Lower lobe of right lung (tissue), 2 donors: ENCODE results near the gene IL1RAPL1. TPM values are rescaled to one million over a fixed set of nuclear protein-coding genes. Genes with fewer than 3 reads are reported as not detected.

ENCODE experiments used
- ATAC-seq, 2 donors: fragments of 200-7000 bp; cut with Tn5 transposase; one replicate each; pipeline ENCODE4 v1.9.1; 2020 to 2022; ENCODE audit warnings: mild to moderate bottlenecking in 2 of 2, moderate library complexity in 2 of 2
- DNase-seq: peaks from one replicate; pipeline ENCODE4 v3.0.0-alpha.2; 2020
- H3K27ac ChIP-seq: fragments of 200-600 bp; one replicate; pipeline ENCODE4 v1.8.0; 2022
- H3K27me3 ChIP-seq: fragments of 200-600 bp; one replicate; pipeline ENCODE4 v1.8.0; 2022; ENCODE audit warnings: low read depth
- H3K36me3 ChIP-seq: fragments of 200-600 bp; one replicate; pipeline ENCODE4 v1.8.0; 2022; ENCODE audit warnings: mild to moderate bottlenecking
- H3K4me1 ChIP-seq: fragments of 200-600 bp; one replicate; pipeline ENCODE4 v1.8.0; 2022
- H3K4me3 ChIP-seq: fragments of 200-600 bp; one replicate; pipeline ENCODE4 v1.8.0; 2022; ENCODE audit warnings: mild to moderate bottlenecking
- H3K9me3 ChIP-seq: fragments of 200-600 bp; one replicate; pipeline ENCODE4 v1.8.0; 2022
- intact Hi-C: fragments of 100-400 bp; cut with DNase I; formaldehyde crosslinking; loops from one replicate; pipeline ENCODE4 v1.11.0; 2022
- total RNA-seq: library from RNA; stranded (reverse); fragmentation: NEBNext Ultra II Directional; extraction: Animal tissue kit (Norgen Biotek cat#: 25700); gene quantifications from one replicate; pipeline ENCODE4 v1.2.1, GENCODE V29; 2021
- TF ChIP-seq, protein P1 (sequence below): fragments of 200-600 bp; IDR thresholded peaks from one replicate; pipeline ENCODE4 v1.8.0; 2022; ENCODE audit warnings: antibody characterized with exemption, mild to moderate bottlenecking
- donor health status: DM: no; HTN: yes; CAD: no; lungs with severe emphysema.

Gene IL1RAPL1
- total RNA-seq, 1 donor from 2014 or later = not detected

DNA sequence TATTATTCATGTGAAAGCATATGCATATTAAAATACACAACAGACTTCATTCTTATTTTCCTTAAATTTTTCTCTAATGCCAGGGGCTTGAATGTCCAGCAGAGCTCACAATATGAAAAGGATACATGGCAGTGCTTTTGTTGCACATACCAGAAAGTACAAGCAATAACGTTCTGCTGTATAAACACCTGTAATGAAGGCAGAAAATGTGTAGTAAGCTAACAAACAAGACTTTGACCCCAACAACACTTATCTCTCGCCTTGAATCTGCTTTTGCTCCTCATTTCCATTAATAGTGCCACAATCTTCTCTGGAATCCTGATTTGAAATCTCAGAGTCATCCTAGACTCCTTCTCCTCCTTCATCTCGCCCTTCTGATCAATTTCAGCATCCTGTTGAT, 687.3 kb downstream of the IL1RAPL1 start:
- TF ChIP-seq, protein P1, sequence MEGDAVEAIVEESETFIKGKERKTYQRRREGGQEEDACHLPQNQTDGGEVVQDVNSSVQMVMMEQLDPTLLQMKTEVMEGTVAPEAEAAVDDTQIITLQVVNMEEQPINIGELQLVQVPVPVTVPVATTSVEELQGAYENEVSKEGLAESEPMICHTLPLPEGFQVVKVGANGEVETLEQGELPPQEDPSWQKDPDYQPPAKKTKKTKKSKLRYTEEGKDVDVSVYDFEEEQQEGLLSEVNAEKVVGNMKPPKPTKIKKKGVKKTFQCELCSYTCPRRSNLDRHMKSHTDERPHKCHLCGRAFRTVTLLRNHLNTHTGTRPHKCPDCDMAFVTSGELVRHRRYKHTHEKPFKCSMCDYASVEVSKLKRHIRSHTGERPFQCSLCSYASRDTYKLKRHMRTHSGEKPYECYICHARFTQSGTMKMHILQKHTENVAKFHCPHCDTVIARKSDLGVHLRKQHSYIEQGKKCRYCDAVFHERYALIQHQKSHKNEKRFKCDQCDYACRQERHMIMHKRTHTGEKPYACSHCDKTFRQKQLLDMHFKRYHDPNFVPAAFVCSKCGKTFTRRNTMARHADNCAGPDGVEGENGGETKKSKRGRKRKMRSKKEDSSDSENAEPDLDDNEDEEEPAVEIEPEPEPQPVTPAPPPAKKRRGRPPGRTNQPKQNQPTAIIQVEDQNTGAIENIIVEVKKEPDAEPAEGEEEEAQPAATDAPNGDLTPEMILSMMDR = no peak
- intact Hi-C loops = no loop called here
- no peak overlapping the region for H3K27ac ChIP-seq

DNA sequence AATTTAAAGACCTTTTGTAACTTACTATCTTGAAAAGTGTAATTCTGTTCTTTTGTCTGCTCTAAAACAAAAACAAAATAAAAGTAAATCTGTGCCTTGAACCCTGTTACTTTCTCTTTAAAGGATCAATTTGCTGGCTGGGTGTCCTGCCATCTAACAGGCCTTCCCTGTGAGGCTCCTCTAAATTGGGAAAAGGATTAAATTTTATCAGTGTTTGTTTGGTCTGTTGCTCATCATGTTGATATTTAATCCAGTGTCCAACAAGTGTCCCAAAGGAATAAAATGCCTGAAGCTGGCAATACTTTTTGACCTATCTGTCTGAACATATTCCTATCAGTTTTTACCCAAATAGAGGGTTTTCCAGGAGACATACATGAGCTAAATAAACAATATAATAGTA, 688.7 kb downstream of the IL1RAPL1 start:
- DNase-seq (no peak), ATAC-seq (no peak)
- H3K4me3 ChIP-seq = no peak overlapping the region
- TF ChIP-seq, protein P1 = no peak
- no peaks in the 10 kb centered on the region for H3K9me3 ChIP-seq
- no peaks in the 10 kb centered on the region for H3K36me3 ChIP-seq
- intact Hi-C loops = no loop called here
- H3K27me3 ChIP-seq = no peaks in the 10 kb centered on the region
- H3K27ac ChIP-seq = no peak overlapping the region
- no peaks in the 10 kb centered on the region for H3K4me1 ChIP-seq

More for the DNA sequence above, 687.3 kb downstream of the IL1RAPL1 start:
- Histone ChIP-seq H3K36me3 (no peaks in the 10 kb centered on the region), H3K4me3 (no peak overlapping the region), H3K4me1 (no peaks in the 10 kb centered on the region), H3K9me3 (no peaks in the 10 kb centered on the region), H3K27me3 (no peaks in the 10 kb centered on the region)
- DNase-seq = no peak
- ATAC-seq = no peak

DNA sequence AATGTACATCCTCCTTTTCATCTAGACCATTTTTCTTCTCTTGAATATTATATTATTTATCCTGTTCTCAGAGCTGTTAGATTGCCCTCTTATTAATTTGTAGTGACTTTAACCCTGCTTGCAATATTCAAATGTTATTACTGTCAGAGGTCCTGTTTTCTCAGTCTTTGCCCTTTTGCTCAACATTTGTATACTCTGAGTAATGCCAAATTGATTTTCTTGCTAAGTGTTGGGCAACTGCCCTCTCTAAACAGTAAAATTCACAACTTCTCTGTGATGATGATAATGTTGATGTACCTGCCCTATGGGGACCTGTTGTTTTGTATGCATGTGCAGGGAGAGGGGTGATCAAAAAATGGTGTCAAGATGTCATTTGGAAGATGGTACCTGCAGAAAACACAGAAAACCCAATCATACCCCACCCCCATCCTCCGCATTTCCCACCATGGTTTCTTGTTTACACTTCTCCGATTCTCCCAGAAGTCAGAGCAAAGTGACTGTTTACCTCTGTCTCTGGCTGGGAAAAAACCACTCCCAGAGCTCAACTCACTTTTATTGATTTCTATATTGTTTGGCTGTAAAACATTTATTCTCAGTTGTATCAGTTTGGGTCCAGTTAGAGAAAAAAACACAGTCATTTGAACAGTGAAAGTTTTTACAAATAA, 694.0 kb downstream of the IL1RAPL1 start:
- no peaks in the 10 kb centered on the region for H3K36me3 ChIP-seq
- no peak for ATAC-seq
- intact Hi-C loops = no loop called here
- H3K27ac ChIP-seq = no peak overlapping the region
- TF ChIP-seq, protein P1 = no peak
- H3K4me3 ChIP-seq = no peak overlapping the region
- DNase-seq = no peak
- H3K4me1 ChIP-seq = no peaks in the 10 kb centered on the region
- H3K27me3 ChIP-seq = no peaks in the 10 kb centered on the region
- no peaks in the 10 kb centered on the region for H3K9me3 ChIP-seq

DNA sequence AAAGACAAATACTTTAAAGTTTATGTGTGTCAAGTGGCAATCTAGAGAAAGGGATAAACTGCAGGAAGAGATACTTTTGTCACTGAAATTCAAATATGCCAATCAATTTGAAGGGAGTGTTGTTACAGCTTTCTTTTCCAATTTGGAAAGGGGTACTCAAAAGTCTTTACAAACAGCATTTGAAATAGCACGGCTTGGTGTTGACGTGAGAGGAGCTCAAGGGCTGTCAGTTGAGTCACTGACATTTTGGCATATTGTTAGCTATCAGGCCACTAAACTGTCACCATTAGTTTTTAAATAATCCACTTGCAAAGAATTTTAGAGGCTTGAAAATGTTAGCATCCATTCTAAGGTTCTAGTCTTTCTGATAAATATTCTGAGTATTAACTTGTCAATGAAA, 698.4 kb downstream of the IL1RAPL1 start:
- no peak for DNase-seq
- H3K9me3 ChIP-seq = no peaks in the 10 kb centered on the region
- no peak overlapping the region for H3K27ac ChIP-seq
- TF ChIP-seq, protein P1 = no peak
- H3K27me3 ChIP-seq = no peaks in the 10 kb centered on the region
- intact Hi-C loops = no loop called here
- no peak overlapping the region for H3K4me3 ChIP-seq
- no peaks in the 10 kb centered on the region for H3K36me3 ChIP-seq
- H3K4me1 ChIP-seq = no peaks in the 10 kb centered on the region
- ATAC-seq = no peak

DNA sequence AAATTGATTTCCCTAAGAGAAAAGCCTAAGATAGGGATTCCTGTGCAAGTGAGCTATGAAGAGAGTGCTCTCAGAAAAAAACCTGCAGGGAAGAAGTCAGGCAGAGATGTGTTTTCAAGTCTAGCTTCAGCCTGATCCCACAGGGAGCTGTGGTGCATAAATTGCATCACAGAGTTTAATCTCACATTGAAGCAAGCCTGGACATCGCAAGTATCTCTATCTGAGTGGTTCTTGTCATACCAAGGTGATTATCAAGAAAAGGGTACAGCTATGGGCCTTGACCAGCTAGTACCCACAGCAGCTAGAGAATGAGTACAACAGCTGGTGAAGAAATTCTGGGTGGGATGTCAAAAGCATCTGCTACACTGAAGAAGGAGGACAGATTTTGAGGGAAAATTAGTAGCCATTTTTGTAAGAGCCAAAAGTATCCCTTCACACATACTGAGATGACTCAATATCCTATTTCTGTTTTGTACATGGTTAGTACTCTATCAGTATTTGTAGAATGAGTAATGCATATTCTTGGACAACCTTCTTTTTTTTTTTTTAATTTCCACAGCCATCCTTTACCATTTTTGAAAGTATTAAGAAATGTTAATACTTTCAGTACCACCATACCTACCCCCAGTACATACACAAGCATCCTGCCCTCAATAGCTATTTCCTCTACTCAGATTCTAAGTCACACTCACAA, 708.9 kb downstream of the IL1RAPL1 start:
- no peaks in the 10 kb centered on the region for H3K36me3 ChIP-seq
- DNase-seq = no peak
- intact Hi-C loops = no loop called here
- TF ChIP-seq, protein P1 = no peak
- ATAC-seq = no peak
- no peak overlapping the region for H3K4me3 ChIP-seq
- H3K27ac ChIP-seq = no peak overlapping the region
- no peaks in the 10 kb centered on the region for H3K4me1 ChIP-seq
- H3K9me3 ChIP-seq = no peaks in the 10 kb centered on the region
- no peaks in the 10 kb centered on the region for H3K27me3 ChIP-seq
